WERI-Rb-1 (cell line): ENCODE measurements around the gene ABHD12.

Experiments used
- DNase-seq: peaks from one replicate; pipeline ENCODE4 v3.0.0-alpha.2; 2020
- H3K27ac ChIP-seq: fragments of 250-450 bp; sonication (Bioruptor Pico); 2 replicates; pipeline ENCODE4 v1.5.1; 2020; ENCODE audit warnings: mild to moderate bottlenecking, moderate library complexity
- H3K27me3 ChIP-seq: fragments of 250-450 bp; sonication (Bioruptor Pico); 2 replicates; pipeline ENCODE4 v1.5.1; 2021; ENCODE audit warnings: mild to moderate bottlenecking, low read depth, moderate library complexity; ENCODE audit not compliant: insufficient read depth, severe bottlenecking
- H3K36me3 ChIP-seq: fragments of 250-450 bp; sonication (Bioruptor Pico); 2 replicates; pipeline ENCODE4 v1.5.1; 2020; ENCODE audit warnings: mild to moderate bottlenecking, moderate library complexity
- H3K4me3 ChIP-seq: 2 replicates; pipeline ENCODE4 v1.5.1; 2011; ENCODE audit warnings: low read depth, mild to moderate bottlenecking, control low read depth, low read length
- H3K9me3 ChIP-seq: fragments of 250-450 bp; sonication (Bioruptor Pico); 2 replicates; pipeline ENCODE4 v1.5.1; 2021; ENCODE audit warnings: mild to moderate bottlenecking, moderate library complexity; ENCODE audit not compliant: severe bottlenecking
- TF ChIP-seq, protein P1 (sequence below): IDR thresholded peaks from 2 replicates; pipeline ENCODE4 v1.5.1; 2011; ENCODE audit warnings: low read depth, mild to moderate bottlenecking, control low read depth, inconsistent platforms, low read length

The ABHD12 gene

DNA sequence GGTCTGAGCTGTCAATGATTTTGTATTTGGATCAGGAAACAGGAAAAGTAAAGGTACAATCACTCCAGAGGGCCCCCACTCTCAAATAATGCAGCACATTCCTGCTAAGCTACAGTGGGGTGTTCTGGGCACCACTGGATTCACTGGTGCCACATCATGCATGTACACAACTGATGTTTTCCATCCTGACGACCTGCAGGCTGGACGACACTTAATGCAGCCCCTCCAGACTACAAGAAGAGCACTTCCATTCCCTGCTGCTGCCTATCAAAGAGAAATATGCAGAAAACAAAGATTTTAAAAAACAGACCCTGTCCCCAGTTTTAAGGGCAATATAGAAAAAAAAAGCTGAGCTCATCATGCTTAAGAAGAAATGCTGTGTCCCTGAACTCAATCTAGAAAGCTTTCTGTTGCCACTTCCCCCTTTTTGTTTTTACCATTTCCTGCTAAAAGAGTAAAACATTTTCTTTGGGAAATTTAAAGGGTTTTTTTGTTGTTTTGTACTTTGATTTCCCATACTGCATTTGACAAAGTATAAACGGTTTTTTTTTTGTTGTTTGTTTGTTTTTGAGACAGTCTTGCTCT, 35.5 kb downstream of the ABHD12 start:
- Histone ChIP-seq H3K4me3 (no peak overlapping the region), H3K36me3 (no peaks in the 10 kb centered on the region), H3K9me3 (no peaks in the 10 kb centered on the region), H3K27me3 (no peaks in the 10 kb centered on the region), H3K27ac (peak overlapping the region; percentile 74)
- DNase-seq = no peak
- TF ChIP-seq, protein P1, sequence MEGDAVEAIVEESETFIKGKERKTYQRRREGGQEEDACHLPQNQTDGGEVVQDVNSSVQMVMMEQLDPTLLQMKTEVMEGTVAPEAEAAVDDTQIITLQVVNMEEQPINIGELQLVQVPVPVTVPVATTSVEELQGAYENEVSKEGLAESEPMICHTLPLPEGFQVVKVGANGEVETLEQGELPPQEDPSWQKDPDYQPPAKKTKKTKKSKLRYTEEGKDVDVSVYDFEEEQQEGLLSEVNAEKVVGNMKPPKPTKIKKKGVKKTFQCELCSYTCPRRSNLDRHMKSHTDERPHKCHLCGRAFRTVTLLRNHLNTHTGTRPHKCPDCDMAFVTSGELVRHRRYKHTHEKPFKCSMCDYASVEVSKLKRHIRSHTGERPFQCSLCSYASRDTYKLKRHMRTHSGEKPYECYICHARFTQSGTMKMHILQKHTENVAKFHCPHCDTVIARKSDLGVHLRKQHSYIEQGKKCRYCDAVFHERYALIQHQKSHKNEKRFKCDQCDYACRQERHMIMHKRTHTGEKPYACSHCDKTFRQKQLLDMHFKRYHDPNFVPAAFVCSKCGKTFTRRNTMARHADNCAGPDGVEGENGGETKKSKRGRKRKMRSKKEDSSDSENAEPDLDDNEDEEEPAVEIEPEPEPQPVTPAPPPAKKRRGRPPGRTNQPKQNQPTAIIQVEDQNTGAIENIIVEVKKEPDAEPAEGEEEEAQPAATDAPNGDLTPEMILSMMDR = no peak

DNA sequence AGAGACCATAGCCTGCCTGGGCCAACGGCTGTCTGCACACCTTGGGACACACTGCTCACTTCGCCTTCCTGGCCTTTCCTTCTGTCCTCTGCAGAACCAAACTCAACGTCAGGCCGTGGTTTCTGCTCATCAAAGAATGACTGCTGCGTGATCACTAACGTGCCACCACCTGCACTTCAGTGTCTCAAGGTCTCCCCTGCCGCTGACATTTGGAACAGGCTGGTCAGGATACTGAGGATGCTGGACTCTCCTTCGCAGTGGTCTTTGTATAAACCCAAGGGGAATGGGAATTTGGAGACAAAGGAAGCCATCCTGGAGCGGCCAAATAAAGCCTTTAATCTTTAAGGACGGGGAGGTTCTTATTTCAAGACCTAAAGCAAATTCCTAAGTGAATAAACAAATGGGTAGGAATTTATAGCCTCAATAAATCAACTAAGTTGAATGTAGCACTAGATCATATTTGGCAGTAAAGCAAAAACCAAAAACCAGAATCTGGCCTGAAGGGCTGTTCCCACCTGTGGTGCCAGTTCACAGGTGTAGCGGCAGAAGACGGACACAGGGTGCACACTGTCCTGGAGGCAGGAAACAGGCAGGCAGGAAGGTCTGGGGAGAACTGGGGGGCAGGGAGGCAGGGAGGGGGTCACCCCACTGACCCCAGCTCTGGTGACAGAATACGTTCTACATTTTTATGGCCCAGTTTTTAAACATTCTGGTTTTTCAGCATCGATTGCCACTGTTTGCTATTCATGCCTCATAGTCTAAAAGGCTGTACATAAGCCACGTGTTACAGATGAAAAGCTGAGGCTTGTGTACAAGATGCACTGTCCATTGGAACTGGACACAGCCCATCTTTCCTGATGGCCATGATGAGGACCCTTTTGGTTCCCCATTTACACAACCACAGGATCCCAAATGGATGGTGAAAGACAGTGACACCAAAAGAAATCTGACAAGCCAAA, 36.6 kb downstream of the ABHD12 start:
- H3K27ac ChIP-seq = no peak overlapping the region
- no peaks in the 10 kb centered on the region for H3K9me3 ChIP-seq
- no peaks in the 10 kb centered on the region for H3K36me3 ChIP-seq
- no peak overlapping the region for H3K4me3 ChIP-seq
- TF ChIP-seq, protein P1 = no peak
- no peaks in the 10 kb centered on the region for H3K27me3 ChIP-seq
- no peak for DNase-seq

DNA sequence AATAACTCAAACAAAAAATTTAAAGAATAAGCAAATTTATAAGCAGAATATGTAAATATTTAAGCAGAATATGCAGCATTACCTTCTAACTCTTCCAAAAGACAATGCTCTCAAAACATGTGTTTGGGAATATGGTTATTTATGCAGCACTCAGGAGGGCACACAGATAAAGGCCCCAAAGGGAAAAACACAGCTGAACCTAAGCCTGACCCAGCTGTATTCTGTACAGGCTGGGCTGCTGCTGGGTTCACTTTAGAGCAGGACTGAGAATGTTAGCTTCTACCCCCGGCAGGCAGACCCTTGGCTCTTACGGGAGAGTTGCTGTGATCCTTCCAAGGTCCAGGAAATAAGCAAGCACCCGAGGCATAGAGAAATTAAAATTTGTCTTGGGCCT, 37.3 kb downstream of the ABHD12 start:
- H3K9me3 ChIP-seq = no peaks in the 10 kb centered on the region
- no peak overlapping the region for H3K27ac ChIP-seq
- no peak for DNase-seq

DNA sequence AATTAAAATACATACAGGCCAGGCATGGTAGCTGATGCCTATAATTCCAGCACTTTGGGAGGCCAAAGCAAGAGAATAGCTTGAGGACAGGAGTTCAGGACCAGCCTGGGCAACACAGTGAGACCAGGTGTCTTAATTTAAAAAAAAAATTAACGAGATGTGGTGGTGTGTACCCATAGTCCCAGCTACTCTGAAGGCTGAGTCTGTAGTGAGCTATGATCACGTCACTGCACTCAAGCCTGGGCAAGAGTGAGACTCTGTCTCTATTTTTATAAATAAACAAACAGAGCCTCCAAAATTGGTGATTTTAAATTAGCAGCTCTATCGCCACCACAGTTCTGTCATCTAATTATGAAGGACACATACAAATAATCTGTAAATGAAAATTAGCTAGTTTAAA, 37.9 kb downstream of the ABHD12 start:
- no peaks in the 10 kb centered on the region for H3K27me3 ChIP-seq
- H3K4me3 ChIP-seq = no peak overlapping the region
- no peak overlapping the region for H3K27ac ChIP-seq
- TF ChIP-seq, protein P1 = no peak
- no peaks in the 10 kb centered on the region for H3K36me3 ChIP-seq
- no peak for DNase-seq
- H3K9me3 ChIP-seq = no peaks in the 10 kb centered on the region

More for the DNA sequence above, 37.3 kb downstream of the ABHD12 start:
- TF ChIP-seq, protein P1 = no peak
- Histone ChIP-seq H3K27me3 (no peaks in the 10 kb centered on the region), H3K36me3 (no peaks in the 10 kb centered on the region), H3K4me3 (no peak overlapping the region)

DNA sequence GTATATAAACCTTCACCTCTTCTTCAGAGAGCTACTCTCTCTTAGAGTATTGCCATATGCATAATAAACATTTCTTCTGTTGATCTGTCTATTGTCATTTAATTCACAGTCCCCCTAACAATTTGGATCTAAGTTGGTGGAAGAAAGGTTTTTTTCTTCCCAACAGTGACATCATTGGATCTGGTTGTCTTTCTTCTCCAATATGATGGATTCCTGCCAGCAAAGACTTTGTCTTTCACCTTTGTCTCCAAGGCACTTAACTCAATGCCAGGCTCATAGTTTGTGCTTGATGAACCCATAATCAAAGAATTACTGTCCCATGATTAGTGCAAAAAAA, 39.6 kb downstream of the ABHD12 start:
- Histone ChIP-seq H3K4me3 (no peak overlapping the region), H3K27me3 (no peaks in the 10 kb centered on the region), H3K27ac (no peak overlapping the region), H3K36me3 (no peaks in the 10 kb centered on the region), H3K9me3 (no peaks in the 10 kb centered on the region)
- DNase-seq = no peak
- TF ChIP-seq, protein P1 = no peak

DNA sequence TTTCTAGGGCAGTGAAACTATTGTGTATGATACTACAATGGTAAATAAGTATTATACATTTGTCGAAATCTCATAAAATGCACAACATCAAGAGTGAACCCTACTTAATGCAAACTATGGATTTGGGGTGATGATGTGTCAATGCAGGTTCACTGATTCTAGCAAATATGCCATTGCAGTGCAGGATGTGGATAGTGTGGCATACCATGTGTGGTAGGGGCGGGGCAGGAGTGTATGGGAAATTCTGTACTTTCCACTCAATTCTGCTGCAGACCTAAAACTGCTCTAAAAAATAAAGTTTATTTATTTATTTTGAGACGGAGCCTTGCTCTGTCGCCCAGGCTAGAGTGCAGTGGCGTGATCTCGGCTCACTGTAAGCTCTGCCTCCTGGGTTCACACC, 44.3 kb downstream of the ABHD12 start:
- TF ChIP-seq, protein P1 = no peak
- H3K27me3 ChIP-seq = no peaks in the 10 kb centered on the region
- no peaks in the 10 kb centered on the region for H3K9me3 ChIP-seq
- no peak for DNase-seq
- H3K27ac ChIP-seq = no peak overlapping the region
- no peaks in the 10 kb centered on the region for H3K36me3 ChIP-seq
- no peak overlapping the region for H3K4me3 ChIP-seq
